NCI-H748 treated with DMSO at 0.1 percent for 48 hours (cell line): ENCODE data around the gene MLLT3.
A peak's percentile ranks its signal among the peaks of the same experiment; 100 is the strongest.
"Not testable (repeated sequence)": the region's sequence is repeated elsewhere in the genome, so short reads cannot be mapped to it uniquely, and the experiment has no call there.

Experiments used
- DNase-seq: peaks from one replicate; lab custom pipeline; 2025; lab: John Stamatoyannopoulos, UW

The MLLT3 gene

GRCh38 chr9:20622330-20623020 lies at the start of gene MLLT3:
TSS of gene MLLT3 (minus strand) at chr9:20622499.
- DNase-seq = peak; percentile 89

DNA sequence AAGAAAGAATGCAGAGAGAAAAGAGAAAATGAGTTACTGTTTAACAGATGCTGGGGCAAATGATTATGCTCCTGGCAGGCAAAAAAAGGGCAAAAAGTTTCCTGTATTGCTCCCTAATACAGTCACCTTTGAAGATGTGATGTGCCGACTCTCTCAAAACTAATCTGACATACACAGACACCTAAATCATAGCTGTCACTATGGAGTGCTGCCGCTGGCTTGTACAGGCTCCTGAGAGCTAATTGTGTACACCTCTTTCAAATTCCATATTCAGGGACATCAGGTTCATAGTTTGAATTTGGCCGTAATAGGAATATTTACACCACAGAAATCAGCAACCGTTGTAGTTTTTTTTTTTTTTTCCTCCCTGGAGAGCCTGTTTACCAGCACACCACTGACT lies 49.3 kb upstream of the MLLT3 start:
- no peak for DNase-seq

GRCh38 chr9:20670395-20670794 lies 48.1 kb upstream of the MLLT3 start:
- DNase-seq = no peak

DNA sequence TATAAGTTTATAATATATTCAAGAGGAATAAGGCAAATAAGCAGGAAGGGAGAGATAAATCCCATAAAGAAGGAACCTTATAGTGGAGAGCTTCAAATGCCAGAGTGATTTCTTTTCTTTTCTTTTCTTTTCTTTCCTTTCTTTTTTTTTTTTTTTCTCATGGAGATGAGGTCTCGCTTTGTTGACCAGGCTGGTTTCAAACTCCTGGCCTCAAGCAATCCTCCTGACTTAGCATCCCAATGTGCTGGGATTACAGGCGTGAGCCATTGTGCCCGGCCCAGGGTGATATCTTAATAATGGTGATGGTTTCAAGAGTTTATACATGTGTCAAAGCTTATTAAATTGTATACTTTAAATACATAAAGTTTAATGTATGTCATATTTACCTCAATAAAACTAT lies 42.2 kb upstream of the MLLT3 start:
- no peak for DNase-seq

DNA sequence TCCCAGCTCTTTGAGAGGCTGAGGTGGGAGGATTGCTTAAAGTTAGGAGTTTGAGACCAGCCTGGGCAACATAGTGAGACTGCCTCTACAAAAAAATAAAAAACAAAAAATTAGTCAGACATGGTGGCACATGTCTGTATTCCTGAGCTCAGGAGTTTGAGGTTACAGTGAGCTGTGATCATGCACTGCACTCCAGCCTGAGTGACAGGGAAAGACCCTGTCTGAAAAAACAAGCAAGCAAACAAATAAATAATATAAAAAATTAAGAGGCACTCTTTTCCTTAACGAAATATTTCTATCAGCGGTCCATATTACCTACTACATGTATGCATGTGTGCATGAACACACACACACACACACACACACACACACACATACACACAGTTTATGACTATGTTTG lies 40.8 kb upstream of the MLLT3 start:
- no peak for DNase-seq

DNA sequence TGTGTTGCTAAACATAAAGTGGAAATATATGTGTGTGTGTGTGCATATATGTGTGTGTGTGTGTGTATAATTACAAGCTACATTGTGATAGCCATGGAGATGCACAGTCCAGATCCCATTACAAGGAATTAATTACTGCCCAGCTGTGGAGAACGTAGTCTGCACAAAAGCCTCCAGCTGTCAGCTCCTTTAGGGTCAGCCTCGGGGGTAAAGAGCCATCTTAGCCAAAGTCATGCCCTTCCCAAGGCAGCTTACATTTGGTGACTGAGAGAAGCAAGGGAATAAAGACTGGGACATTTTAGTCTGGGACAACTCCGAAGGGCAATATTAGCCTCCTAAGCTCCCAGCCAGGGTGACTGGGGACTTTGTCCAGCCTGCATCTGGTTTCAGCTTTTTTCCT lies 39.9 kb upstream of the MLLT3 start:
- peak; percentile 33 for DNase-seq

DNA sequence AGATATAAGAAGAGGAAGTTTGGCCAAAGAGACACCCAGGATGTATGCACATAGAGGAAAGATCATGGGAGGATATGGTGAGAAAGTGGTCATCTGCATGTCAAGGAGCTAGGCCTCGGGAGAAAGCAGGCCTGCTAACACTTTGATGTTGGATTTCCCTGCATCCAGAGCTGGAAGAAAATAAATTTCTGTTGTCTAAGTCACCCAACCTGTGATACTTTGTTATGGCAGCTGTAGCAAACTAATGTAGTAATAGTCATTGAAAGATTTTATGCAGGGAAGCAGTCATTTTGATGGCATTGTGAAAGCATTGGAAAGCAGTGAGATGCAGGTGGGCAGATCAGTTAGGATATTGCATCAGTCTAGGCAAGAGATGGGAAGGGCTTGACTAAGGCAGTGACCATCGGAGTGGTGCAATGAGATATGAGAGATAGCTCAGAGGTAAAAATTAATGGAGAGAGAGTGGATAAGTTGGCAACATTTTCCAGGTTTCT lies 37.2 kb upstream of the MLLT3 start:
- DNase-seq = no peak

DNA sequence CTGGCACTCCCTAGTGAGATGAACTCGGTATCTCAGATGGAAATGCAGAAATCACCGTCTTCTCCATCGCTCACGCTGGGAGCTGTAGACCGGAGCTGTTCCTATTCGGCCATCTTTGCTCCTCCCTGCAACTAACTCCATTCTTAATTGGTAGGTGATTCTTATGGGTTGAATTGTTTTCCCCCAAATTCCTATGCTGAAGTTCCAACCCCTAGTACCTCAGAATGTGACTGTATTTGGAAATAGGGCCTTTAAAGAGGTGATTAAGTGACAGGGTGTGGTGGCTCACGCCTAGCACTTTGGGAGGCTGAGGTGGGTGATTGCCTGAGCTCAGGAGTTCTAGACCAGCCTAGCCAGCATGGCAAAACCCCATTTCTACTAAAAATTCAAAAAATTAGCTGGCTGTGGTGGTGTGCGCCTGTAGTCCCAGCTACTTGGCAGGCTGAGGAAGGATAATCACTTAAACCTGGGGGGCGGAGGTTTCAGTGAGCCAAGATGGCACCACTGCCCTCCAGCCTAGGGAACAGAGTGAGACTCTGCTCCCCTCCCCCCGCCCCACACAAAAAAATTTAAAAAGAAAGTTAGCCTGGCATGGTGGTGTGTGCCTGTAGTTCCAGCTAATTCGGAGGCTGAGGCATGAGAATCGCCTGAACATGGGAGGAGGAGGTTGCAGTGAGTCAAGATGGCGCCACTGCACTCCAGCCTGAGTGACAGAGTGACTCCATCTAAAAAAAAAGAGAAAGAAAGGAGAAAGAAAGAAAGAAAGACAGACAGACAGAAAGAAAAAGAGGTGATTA lies 36.6 kb upstream of the MLLT3 start:
- no peak for DNase-seq

DNA sequence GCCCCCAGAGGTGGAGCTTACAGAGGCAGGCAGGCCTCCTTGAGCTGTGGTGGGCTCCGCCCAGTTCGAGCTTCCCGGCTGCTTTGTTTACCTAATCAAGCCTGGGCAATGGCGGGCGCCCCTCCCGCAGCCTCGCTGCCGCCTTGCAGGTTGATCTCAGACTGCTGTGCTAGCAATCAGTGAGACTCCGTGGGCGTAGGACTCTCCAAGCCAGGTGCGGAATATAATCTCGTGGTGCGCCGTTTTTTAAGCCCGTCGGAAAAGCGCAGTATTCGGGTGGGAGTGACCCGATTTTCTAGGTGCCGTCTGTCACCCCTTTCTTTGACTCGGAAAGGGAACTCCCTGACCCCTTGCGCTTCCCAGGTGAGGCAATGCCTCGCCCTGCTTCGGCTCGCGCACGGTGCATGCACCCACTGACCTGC lies 36.0 kb upstream of the MLLT3 start:
- not testable (repeated sequence) for DNase-seq

DNA sequence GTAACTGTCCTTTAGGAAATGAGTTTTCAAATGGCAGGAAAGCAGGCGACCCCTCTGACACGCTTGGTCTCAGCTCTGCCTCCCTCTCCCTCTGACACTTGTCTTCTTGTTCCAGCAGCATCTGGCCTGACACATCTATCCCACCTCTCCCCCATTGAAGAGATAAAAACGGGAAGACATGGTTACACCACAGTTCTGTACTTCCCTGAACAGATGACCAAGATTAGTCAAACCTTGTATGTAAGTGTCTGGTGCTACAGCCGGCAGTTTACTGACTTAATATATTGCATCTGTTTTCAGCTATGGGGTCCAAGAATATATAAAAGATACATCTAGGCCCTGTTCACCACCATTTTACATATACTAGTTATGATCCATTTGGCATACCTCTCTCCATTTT lies 29.6 kb upstream of the MLLT3 start:
- DNase-seq = no peak

DNA sequence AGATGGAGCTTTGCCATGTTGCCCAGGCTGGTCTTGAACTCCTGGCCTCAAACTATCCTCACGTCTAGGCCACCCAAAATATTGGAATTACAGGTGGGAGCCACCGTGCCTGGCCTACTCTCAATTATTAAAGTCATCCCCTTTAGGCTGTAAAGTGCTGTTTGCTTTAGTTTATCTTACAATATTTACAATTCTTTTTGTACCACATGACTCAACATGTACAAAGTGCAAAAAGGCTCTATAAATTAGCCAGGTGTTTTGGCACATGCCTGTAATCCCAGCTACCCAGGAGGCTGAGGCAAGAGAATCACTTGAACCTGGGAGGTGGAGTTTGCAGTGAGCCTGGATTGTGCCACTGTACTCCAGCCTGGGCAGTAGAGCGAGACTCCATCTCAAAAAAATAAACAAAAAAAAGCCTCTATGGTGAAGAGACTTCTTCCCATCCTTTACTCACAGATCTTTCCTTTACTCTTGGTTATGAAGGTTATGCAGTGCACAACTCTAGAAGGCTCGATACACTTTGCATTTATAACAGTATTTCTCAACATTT lies 28.5 kb upstream of the MLLT3 start:
- DNase-seq = peak; percentile 18

DNA sequence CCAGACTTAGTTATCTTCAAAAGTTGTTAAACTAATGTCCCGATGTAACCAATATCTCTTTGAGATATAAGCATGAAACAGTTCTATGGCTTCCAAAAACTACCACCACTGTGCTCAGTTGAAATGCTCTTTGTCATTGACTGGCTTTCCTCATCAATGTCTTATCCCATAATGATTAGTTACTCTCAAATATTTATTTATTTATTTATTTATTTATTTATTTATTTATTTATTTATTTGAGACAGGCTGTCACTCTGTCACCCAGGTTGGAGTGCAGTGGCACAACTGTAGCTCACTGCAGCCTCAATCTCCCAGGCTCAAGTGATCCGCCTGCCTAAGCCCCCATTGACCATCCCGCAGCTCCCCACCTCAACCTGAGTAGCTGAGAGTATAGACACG lies 28.0 kb upstream of the MLLT3 start:
- DNase-seq = no peak

GRCh38 chr9:20649381-20649780 lies 27.1 kb upstream of the MLLT3 start:
- no peak for DNase-seq

GRCh38 chr9:20646656-20647055 lies 24.4 kb upstream of the MLLT3 start:
- no peak for DNase-seq

GRCh38 chr9:20643660-20644059 lies 21.4 kb upstream of the MLLT3 start:
- DNase-seq = no peak

- no peak for DNase-seq
These were observed 19.7 kb upstream of the MLLT3 start for GRCh38 chr9:20642045-20642444.

GRCh38 chr9:20640331-20641187 lies 18.3 kb upstream of the MLLT3 start:
- DNase-seq = no peak

- DNase-seq = no peak
These were observed 14.7 kb upstream of the MLLT3 start for GRCh38 chr9:20636888-20637440.

GRCh38 chr9:20634895-20635294 lies 12.6 kb upstream of the MLLT3 start:
- DNase-seq = no peak

DNA sequence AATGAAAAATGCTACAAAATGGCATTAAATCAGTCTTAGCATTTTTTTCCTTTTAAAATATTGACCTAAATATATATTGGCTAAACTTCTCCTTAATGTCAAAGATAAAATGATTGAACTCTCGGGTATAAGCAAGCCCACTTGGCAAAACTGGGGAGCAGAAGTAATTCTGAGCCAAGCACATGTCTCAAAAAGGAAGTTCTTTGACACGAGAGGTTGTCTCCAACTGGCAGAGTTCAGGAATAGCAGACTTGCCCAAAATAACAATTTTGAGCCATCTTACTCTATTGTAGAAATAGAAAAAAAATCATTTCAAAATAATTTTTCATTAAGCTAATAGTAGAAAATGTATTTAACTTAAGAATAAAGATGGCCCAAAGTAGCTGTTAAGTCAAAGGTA lies 10.4 kb upstream of the MLLT3 start:
- DNase-seq = no peak

DNA sequence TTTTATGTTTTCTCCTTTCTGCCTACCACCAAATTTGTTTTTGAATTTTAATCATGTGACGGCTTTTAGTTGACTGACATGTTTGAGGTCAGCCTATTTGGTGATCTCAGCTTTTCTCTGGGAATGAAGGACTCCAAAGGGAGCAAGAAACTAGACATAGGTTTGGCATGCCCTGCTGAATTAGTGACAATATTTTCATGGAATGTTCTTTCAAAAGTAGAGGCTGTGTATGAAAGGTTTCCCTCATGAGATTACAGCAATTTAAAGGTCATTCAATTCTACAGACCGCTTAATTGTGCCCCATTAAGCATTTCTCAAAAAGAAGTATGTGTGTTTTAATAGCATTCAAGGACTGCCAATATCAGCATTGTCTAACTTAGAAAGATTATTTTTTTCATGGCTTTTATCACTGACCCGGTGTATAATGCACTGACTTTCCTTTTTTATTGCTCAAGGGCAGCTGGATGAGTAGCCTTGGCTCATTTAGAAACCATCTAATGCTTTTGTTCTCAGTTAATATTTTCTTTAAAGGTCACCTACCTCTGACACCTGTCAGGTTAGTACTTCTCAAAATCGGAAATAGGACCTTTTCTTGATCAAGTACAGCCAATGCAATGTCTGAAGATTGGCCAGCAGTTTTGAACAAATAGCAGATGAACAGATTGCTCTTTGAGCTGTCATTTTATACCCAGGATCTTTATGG lies 8.1 kb upstream of the MLLT3 start:
- DNase-seq = no peak
